PC-9 (cell line): ENCODE results near the gene CDX1.

Experiments used
- EZH2 ChIP-seq: fragments of 200-600 bp; sonication (generic); IDR thresholded peaks from 2 replicates; pipeline ENCODE4 v1.8.0; 2017; ENCODE audit warnings: antibody characterized with exemption, low read depth
- TF ChIP-seq, protein P1 (sequence below): fragments of 200-600 bp; sonication (generic); conservative IDR thresholded peaks from 2 replicates; pipeline ENCODE4 v1.6.1; 2017; ENCODE audit warnings: mixed run types, antibody characterized with exemption, mild to moderate bottlenecking, moderate library complexity

GRCh38 chr5:150204590-150204960 lies 38.0 kb downstream of the CDX1 start:
- TF ChIP-seq, protein P1, sequence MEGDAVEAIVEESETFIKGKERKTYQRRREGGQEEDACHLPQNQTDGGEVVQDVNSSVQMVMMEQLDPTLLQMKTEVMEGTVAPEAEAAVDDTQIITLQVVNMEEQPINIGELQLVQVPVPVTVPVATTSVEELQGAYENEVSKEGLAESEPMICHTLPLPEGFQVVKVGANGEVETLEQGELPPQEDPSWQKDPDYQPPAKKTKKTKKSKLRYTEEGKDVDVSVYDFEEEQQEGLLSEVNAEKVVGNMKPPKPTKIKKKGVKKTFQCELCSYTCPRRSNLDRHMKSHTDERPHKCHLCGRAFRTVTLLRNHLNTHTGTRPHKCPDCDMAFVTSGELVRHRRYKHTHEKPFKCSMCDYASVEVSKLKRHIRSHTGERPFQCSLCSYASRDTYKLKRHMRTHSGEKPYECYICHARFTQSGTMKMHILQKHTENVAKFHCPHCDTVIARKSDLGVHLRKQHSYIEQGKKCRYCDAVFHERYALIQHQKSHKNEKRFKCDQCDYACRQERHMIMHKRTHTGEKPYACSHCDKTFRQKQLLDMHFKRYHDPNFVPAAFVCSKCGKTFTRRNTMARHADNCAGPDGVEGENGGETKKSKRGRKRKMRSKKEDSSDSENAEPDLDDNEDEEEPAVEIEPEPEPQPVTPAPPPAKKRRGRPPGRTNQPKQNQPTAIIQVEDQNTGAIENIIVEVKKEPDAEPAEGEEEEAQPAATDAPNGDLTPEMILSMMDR: no peak
- TF ChIP-seq EZH2: no peak
